Right cardiac atrium (tissue), 5 donors: ENCODE data around the gene PTPN3. TPM values are rescaled to one million over a fixed set of nuclear protein-coding genes. Genes with fewer than 3 reads are reported as not detected.

ENCODE experiments used
- ATAC-seq, 2 donors: fragments of 200-7000 bp; cut with Tn5 transposase; one replicate each; pipeline versions ENCODE4 v1.8.0 to v1.9.1; 2020; ENCODE audit warnings: moderate library complexity in 2 of 2, mild to moderate bottlenecking in 1 of 2
- DNase-seq, 3 donors: peaks; one replicate each; pipeline ENCODE4 v3.0.0-alpha.2; 2020
- H3K27ac ChIP-seq: one replicate; pipeline ENCODE4 v1.5.1; 2013; ENCODE audit warnings: mild to moderate bottlenecking, low read length, control low read depth, moderate library complexity
- H3K27me3 ChIP-seq: one replicate; pipeline ENCODE4 v1.6.1; 2013; ENCODE audit not compliant: control insufficient read depth, insufficient read depth
- H3K4me1 ChIP-seq: one replicate; pipeline ENCODE4 v1.6.1; 2013; ENCODE audit warnings: low read length; ENCODE audit not compliant: control insufficient read depth, insufficient read depth
- H3K4me3 ChIP-seq: one replicate; pipeline ENCODE4 v1.5.1; 2013; ENCODE audit warnings: low read length, control low read depth
- H3K9me3 ChIP-seq: one replicate; pipeline ENCODE4 v1.6.1; 2013; ENCODE audit warnings: low read length; ENCODE audit not compliant: control insufficient read depth
- WGBS: extraction: QIAGEN DNeasy Blood & Tissue Kit; methylation state at CpG from one replicate; pipeline ENCODE4 v1.1.7; 2013; 5-methylcytosine and 5-hydroxymethylcytosine counted together
- intact Hi-C, 4 donors: fragments of 100-400 bp; cut with DNase I; formaldehyde crosslinking; loops; one replicate each; pipeline versions ENCODE4 v1.11.0 to v1.14.0; 2022 to 2023
- polyA plus RNA-seq: library from polyadenylated mRNA; stranded (reverse); fragments of 200-250 nt; gene quantifications from one replicate; pipeline ENCODE4 v1.2.3, GENCODE V29; 2013
- total RNA-seq, 4 donors: library from RNA; stranded (reverse); fragmentation: NEBNext Ultra II Directional; extraction: Animal tissue kit (Norgen Biotek cat#: 25700); gene quantifications; one replicate each; pipeline ENCODE4 v1.2.1, GENCODE V29; 2021
- donor health status: healthy with polysubstance abuse.
- donor health status: DM: no; HTN: yes; CAD: no.
- donor health status: DM: no; HTN: no; CAD: no.
- donor health status: DM: no; HTN: yes; CAD: no; lungs with severe emphysema.
- donor health status: DM: yes; HTN: yes; CAD: no.

Gene PTPN3
- total and polyA plus RNA-seq, 5 donors: 2.8 to 9.3 (median 5.8) TPM

DNA sequence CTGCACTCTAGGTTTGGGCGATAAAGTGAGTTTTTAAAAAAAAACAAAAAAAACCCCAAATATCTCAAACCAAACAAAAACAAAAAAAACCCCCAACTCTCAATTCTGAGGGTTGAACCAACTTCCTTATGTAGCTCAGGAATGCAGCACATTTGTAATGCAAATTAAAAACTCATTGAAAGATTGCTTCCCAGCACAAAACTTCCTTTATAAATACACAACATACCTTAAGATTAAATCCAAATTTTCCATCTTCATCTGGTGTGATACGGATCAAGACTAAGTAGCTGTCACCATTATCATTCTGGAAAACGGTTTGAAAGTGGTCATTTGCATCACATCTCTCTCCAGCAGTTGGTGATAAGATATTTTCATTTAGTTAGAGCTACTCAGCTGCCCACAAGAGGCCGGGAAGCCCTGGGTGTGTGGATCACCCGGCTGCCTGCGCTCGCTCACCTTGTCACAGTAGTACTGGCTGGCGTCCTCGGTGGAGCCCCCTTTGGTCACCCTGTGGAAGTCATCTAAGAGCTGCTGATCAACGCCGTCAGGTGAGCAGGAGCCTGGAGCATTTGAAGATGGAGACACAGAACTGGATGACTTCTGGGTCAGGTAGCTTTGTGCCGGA, 88.2 kb downstream of the PTPN3 start:
- Histone ChIP-seq H3K9me3 (no peaks in the 10 kb centered on the region), H3K4me1 (no peaks in the 10 kb centered on the region), H3K4me3 (no peak overlapping the region), H3K27ac (no peak overlapping the region), H3K27me3 (no peaks in the 10 kb centered on the region)
- no peak for ATAC-seq
- no peak for DNase-seq
- WGBS: 64% methylated on average over 12 of the region's 12 CpGs
- intact Hi-C loops: no loop called here

GRCh38 chr9:109408759-109409462, 89.2 kb downstream of the PTPN3 start:
- DNase-seq (no peak), ATAC-seq (no peak)
- Histone ChIP-seq H3K4me1 (no peaks in the 10 kb centered on the region), H3K27me3 (no peaks in the 10 kb centered on the region), H3K27ac (no peak overlapping the region), H3K4me3 (no peak overlapping the region), H3K9me3 (no peaks in the 10 kb centered on the region)
- intact Hi-C loops: no loop called here
- 80% methylated on average over 6 of the region's 6 CpGs for WGBS

GRCh38 chr9:109403766-109404320, 94.3 kb downstream of the PTPN3 start:
- DNase-seq (no peak), ATAC-seq (no peak)
- intact Hi-C loops: no loop called here
- no peak overlapping the region for H3K27ac ChIP-seq
- H3K4me3 ChIP-seq: no peak overlapping the region
- no peaks in the 10 kb centered on the region for H3K4me1 ChIP-seq
- 67% methylated on average over 5 of the region's 5 CpGs for WGBS
- H3K9me3 ChIP-seq: no peaks in the 10 kb centered on the region
- H3K27me3 ChIP-seq: no peaks in the 10 kb centered on the region

DNA sequence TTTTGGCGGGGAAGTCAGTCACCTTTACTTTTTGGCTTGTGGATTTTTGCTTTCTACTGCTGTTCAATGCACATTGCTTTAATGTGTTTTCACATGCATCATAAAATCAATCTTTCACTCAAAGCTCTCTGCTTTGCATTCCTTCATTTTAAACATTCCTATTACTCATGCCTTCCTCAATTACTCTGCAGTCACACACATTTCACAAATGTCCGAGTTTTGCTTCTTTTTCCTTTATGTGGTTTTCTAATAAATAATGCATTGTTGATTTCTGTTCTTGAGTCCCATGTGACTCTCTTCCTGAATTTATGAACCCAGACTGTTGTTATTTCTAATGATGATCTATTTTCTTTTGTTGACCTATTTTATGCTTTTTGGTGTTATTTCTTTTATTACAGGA, 95.0 kb downstream of the PTPN3 start:
- Histone ChIP-seq H3K4me3 (no peak overlapping the region), H3K9me3 (no peaks in the 10 kb centered on the region), H3K27me3 (no peaks in the 10 kb centered on the region), H3K4me1 (no peaks in the 10 kb centered on the region), H3K27ac (no peak overlapping the region)
- intact Hi-C loops: no loop called here
- WGBS: 82% methylated on average over 2 of the region's 2 CpGs
- ATAC-seq (no peak), DNase-seq (no peak)

- H3K4me1 ChIP-seq: no peaks in the 10 kb centered on the region
- H3K4me3 ChIP-seq: no peak overlapping the region
- no peaks in the 10 kb centered on the region for H3K9me3 ChIP-seq
- H3K27me3 ChIP-seq: no peaks in the 10 kb centered on the region
- WGBS: 48% methylated on average over 4 of the region's 4 CpGs
- DNase-seq (no peak), ATAC-seq (no peak)
- H3K27ac ChIP-seq: no peak overlapping the region
- intact Hi-C loops: no loop called here
Measured at GRCh38 chr9:109401990-109402318, 96.2 kb downstream of the PTPN3 start.

- Histone ChIP-seq H3K9me3 (no peaks in the 10 kb centered on the region), H3K27ac (no peak overlapping the region), H3K27me3 (no peaks in the 10 kb centered on the region), H3K4me1 (no peaks in the 10 kb centered on the region), H3K4me3 (no peak overlapping the region)
- intact Hi-C loops: no loop called here
- DNase-seq: no peak
- peak; percentile 41 to 58 for ATAC-seq
- WGBS: 62% methylated on average over 13 of the region's 13 CpGs
Measured at GRCh38 chr9:109401169-109401989, 96.7 kb downstream of the PTPN3 start.

GRCh38 chr9:109399258-109399767, 98.8 kb downstream of the PTPN3 start:
- H3K4me1 ChIP-seq: no peaks in the 10 kb centered on the region
- H3K27ac ChIP-seq: no peak overlapping the region
- H3K4me3 ChIP-seq: no peak overlapping the region
- intact Hi-C loops: no loop called here
- H3K27me3 ChIP-seq: no peaks in the 10 kb centered on the region
- H3K9me3 ChIP-seq: no peaks in the 10 kb centered on the region
- 81% methylated on average over 6 of the region's 6 CpGs for WGBS
- no peak for ATAC-seq
- no peak for DNase-seq

DNA sequence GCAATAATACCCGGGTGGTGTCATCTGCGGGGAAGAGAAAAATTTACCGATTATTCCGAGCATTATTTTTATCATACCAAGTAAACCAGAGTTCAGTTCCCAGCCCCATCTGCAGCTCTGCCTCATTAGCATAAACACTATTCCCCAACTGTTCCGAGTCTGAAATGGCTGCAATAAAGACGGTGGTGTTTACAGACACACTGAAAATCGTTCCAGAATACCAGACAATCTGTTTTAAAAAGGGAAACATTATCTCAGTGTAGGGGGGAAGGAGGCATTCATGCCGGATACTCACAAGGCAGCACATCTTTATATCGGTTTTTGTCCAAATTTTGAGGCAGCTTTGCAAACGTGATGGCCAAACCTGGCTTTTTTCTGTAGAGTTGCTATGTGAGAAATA, 106.9 kb downstream of the PTPN3 start:
- ATAC-seq (no peak), DNase-seq (no peak)
- WGBS: 59% methylated on average over 10 of the region's 10 CpGs
- Histone ChIP-seq H3K27me3 (no peaks in the 10 kb centered on the region), H3K9me3 (no peaks in the 10 kb centered on the region), H3K4me1 (no peaks in the 10 kb centered on the region), H3K27ac (no peak overlapping the region), H3K4me3 (no peak overlapping the region)
- intact Hi-C loops: no loop called here

DNA sequence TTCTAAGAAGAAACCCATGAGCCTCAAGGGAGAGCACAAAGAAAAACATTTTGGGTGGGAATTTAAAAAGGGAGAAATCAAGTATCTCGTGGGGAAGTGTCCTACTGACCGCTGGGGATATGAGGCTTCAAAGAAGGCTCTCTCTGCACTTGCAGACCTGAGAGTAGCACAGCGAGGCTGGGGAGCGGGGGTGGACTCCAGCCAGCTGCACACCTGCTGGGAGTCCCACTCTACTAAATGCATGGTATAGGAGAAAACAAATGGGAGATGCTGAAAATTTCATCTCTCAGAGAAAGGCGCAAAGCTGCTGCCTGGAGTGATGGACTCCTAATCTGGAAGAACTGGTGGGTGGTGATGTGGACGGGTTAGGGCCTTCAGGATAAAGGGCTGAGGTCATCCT, 110.3 kb downstream of the PTPN3 start:
- no peaks in the 10 kb centered on the region for H3K27me3 ChIP-seq
- intact Hi-C loops: no loop called here
- no peaks in the 10 kb centered on the region for H3K4me1 ChIP-seq
- no peak overlapping the region for H3K27ac ChIP-seq
- ATAC-seq: no peak
- WGBS: 90% methylated on average over 6 of the region's 6 CpGs
- DNase-seq: no peak
- no peak overlapping the region for H3K4me3 ChIP-seq
- H3K9me3 ChIP-seq: no peaks in the 10 kb centered on the region

DNA sequence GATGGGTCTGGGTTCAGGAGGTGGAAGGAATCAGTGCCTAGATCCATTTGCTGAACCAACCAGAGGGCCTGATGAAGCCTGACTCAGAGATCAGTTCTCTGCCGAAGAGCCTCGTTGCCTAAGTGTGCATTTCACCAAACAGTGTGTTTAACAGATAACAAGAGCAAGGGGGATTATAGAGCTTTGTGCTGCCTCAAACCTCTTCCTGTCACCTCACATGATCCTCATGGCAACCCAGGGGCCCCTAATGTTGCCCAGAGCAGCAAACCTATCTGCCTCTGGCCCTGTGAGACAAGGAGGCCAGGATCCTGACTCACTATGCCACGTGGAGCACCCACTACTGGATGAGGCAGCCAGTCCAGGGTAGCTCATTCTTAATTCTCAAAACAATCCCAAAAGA, 110.9 kb downstream of the PTPN3 start:
- intact Hi-C loops: no loop called here
- Histone ChIP-seq H3K4me1 (no peaks in the 10 kb centered on the region), H3K9me3 (no peaks in the 10 kb centered on the region), H3K27ac (no peak overlapping the region), H3K4me3 (no peak overlapping the region), H3K27me3 (no peaks in the 10 kb centered on the region)
- ATAC-seq (no peak), DNase-seq (no peak)
- WGBS: 74% methylated on average over 3 of the region's 3 CpGs

- no peak for DNase-seq
- H3K4me1 ChIP-seq: no peaks in the 10 kb centered on the region
- WGBS: 88% methylated on average over 3 of the region's 3 CpGs
- no peak overlapping the region for H3K4me3 ChIP-seq
- no peaks in the 10 kb centered on the region for H3K9me3 ChIP-seq
- no peak overlapping the region for H3K27ac ChIP-seq
- intact Hi-C loops: no loop called here
- ATAC-seq: no peak
- H3K27me3 ChIP-seq: no peaks in the 10 kb centered on the region
Measured at GRCh38 chr9:109385499-109385898, 112.6 kb downstream of the PTPN3 start.
